HG03342 (cell line): Measurements from ENCODE around the gene EYS.

Experiments used
- ATAC-seq: cut with Tn5 transposase; IDR thresholded peaks from one replicate; pipeline ENCODE4 v1.9.1; 2021; ENCODE audit warnings: mild to moderate bottlenecking, moderate library complexity; ENCODE audit not compliant: unreplicated experiment

The EYS gene

GRCh38 chr6:64680446-64680845 is 1026.6 kb downstream of the EYS start:
- ATAC-seq: no peak

DNA sequence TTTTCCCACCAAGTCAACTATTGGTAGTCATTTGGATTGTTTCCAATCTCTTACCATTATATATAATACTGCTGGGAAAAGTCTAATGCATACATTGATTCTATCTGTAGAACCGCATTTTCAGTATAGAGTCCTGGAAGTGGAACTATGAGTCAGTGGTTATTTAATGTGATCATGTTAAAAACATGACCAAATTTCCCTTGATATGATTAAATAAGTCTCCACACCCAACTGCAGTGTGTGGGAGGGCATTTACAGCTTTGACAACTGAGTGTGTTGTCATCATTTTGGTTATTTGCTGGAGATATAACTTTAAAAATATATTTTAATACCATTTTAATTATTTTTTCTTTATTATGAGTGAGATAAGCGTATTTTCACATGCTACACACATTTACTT is 1027.6 kb downstream of the EYS start:
- ATAC-seq: no peak

DNA sequence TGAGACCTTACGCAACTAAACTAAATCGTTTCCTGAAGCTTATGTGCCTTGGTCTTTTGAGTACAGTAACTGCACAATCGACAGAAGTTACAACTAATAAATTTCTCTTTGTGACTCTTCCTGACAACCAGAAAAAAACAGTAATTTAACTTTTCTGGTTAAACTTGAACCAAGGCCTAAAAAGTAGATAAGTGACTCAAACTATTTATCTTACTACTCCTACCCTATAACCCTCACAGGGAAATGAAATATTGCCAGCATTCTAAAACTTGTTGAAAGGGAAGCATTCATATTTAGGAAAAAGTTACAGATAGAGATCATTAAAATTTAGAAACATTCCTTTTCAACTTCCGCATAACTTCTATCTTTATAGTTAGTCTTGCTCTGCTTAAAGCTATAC is 1034.4 kb downstream of the EYS start:
- ATAC-seq: no peak

DNA sequence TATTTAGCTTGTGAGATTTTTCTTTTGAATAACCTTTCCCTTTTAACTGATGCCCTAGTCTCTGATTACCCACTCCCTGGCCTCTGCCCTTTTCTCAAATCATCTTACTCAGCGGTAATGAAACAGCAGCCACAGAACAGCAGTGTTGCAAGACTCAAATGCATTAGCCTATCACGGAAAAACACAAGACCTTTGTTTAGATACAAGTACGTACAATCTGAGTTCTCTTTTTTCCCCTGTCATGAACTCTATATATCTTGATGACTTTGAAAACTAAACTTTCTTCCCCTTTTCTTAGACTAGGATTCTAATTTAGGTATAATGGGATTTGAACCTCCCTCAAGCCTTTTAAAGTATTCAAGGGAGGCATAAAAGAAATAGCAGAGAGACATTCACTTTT is 1034.9 kb downstream of the EYS start:
- no peak for ATAC-seq

DNA sequence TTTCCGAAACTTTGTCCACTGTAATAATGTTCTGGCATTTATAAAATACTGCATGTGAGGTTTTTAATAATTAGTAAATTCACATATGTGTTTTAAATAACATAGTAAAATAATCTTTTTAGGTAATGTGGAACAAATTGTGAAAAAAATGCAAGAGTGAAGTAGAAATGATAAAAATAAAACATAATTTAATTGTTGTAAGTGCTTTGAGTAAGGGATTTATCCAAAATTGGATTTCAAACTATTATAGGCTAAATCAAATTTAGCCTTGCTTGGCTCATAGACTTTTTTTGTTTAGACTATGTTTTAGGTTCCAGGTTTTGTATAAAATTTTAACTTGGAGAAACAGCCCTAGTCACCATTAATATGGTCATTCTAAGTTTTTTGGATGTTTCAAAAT is 1041.9 kb downstream of the EYS start:
- no peak for ATAC-seq

- ATAC-seq: no peak
Measured at GRCh38 chr6:64664480-64664879, 1042.5 kb downstream of the EYS start.

GRCh38 chr6:64644024-64644423 is 1063.0 kb downstream of the EYS start:
- ATAC-seq: no peak

- ATAC-seq: no peak
Measured at GRCh38 chr6:64630901-64631300, 1076.1 kb downstream of the EYS start.

- no peak for ATAC-seq
Measured at GRCh38 chr6:64622944-64623343, 1084.1 kb downstream of the EYS start.

GRCh38 chr6:64602993-64603392 is 1104.0 kb downstream of the EYS start:
- no peak for ATAC-seq

DNA sequence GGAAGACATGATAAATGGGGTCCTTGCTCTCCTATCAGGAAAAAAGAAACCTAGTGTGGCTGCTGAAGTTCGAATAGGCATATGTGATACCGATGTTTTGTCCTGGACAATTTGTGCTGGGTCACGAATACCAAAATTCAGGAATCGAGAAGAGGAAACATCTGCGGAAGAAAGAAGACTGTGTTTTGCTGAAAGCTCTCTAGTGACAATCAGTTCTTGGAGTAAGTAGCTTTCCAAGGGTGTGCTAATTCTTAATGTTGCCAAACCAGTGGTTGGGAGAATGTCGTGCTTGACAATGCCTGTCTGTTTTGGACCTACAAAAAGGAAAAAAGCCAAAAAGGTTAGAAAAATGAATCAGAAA is 1115.4 kb downstream of the EYS start:
- ATAC-seq: no peak

DNA sequence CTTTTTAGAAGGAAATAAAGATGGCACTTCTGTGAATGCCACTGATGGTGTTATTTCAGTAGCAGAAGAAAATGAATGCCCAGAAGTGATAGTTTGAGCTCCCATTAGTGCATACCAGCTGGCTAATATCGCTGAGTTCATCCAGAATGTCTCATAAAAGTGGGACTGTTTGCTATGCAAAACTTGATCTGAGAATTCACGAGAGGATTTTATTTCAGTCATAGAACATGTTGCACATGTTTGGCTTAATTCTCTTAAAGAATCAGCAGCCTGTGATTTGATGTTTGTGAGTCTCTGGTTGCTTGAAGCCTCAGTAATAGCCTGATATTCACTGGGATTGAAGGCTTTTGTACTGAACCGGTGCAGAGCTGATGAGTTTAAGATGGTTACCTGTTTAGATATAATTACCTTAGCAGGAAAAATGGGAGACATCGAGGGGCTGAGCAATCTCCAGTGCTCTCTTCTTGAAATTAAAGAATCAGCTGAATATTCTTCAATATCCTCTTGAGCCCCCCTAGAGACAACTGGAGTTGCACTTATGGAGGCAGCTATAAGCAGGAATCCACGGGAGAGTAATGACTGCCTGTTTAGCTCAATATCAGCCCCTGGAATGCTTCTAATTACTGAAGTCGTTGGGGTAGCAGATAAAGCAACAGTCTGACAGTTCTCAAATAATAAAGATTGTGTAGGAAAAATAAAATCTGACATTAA is 1115.9 kb downstream of the EYS start:
- no peak for ATAC-seq

DNA sequence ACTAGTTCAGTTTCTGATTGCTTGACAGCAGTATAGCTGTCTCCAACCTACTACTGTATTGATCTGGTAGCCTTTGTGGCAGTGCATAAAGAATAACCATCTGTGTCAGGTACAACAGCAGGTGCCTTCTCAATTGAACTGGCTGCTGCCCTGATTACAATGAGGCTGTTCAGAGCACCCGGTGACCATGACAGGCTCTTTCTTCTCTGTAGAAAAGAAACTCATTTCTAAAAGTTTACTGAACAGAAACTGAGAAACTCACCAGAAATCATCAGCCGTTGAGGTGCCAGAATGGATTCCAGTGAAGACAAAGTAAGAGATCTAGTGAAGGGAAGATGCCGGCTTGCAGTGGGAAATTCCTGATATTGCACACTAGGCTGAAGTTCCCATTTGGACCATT is 1117.1 kb downstream of the EYS start:
- ATAC-seq: no peak

DNA sequence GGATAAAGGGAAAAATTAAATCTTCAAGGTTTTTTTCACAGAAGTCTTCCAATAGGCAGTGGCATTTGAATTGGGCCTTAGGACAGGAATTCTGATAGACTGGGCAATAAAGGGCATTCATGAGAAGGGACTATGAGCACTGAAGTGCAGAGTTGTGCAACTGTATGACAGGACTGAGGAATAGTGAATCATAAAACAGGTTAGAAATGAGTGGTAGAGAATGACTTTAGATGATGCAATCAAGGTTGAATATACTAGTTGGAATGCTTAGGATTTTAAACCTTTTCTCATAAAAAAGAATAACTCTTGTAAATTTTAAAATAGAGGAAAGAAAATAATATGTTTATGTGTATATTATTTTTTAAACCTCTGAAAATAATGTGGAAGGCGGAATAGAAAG is 1126.7 kb downstream of the EYS start:
- ATAC-seq: no peak

DNA sequence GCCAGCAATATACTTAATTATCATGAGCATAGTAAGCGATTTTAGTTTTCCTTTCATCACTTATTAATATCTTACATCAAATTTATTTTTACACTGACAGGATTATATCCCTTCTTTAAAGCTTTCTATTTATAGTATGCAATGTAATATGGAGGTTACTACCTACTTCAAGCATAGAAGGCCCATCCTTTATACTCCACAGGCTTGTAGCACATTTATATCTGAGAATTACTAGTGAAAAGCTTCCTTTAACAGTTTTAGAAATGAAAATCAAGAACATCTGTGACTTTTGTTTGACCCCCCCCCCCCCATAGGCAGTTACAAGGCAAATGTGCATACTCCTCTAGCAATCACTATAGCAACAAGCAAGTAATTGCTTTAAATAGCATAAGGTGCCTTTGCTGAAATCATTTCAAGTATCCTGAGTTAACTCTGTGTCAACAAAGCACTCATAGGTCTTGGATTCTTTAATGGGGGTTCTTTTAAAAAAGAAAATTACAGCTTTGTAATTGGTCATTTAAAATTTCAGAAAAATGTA is 1153.7 kb downstream of the EYS start:
- ATAC-seq: no peak

- no peak for ATAC-seq
Measured at GRCh38 chr6:64547594-64548268, 1159.3 kb downstream of the EYS start.

DNA sequence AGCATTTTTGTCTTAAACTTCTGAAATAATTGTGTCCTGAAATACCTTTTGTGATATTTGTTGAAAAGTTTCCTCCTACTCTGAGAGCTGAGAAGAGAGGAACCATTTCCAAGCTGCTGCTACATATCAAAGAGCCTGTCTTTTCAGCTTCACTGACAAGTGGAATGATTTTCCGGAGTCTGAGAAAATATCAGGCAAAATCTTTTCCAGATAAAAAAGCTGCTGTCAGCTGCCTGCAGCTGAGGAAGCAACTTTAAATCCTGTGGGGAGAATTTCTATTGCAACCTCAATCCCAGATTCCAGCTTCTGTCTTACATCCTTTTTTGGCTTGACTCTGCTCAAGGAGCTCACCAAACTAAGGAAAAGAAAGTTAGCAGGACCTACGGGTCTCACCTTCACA is 1167.1 kb downstream of the EYS start:
- ATAC-seq: no peak

GRCh38 chr6:64538722-64539121 is 1168.3 kb downstream of the EYS start:
- ATAC-seq: no peak

DNA sequence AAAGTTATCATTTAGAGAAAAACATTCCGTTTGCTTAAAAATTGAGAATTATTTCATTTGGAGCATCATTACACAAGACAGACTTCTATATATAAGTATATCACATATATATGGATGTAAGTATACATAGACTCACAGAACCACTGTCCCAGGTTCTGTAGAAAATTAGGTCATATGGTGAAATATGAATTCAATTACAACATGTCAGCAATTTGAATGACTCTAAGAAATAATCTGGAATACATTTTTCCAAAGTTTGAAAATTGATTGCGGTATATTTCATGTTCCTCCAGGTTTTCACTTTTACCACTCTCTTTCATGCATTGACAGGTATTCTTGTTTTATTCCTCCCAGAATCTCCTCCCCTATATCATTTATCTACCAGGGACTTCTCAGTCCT is 1179.1 kb downstream of the EYS start:
- ATAC-seq: no peak

DNA sequence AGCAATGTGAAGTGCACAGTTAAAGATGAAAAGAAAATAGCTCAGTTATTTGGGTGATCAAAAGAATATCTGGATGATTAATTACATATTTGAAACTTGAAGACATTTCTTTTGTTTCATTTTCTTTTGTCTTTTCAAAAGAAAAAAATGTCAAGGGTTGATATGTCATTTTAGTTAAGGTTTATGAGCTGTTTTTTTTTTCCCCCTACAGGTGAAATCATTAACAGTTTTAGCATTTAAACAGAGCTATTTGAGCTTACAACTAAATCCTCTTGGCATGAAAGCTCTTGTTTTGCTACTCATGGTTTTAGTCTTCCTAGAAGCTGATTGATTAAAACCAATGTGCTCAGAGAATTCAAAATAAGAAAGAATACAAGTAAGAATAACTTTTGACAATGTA is 1184.2 kb downstream of the EYS start:
- ATAC-seq: no peak

DNA sequence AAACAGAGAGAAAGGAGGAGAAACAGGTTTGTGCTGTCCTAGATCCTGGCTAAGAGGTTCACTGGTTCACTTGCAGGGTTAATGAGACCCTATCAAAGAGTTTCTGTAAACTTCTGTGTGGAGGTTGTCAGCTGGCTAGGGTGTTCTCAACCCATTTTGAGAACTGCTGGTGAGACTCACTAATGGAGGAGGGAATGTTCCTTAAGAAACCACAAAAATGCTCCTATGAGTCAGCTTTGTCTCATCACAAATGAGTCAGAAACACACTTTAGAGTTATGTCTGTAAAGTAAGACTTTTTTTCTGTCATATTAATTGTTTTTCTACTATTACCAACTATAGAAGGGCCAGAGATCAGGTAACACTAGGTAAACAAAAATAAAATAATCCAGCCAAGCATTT is 1187.0 kb downstream of the EYS start:
- peak; percentile 88 for ATAC-seq

DNA sequence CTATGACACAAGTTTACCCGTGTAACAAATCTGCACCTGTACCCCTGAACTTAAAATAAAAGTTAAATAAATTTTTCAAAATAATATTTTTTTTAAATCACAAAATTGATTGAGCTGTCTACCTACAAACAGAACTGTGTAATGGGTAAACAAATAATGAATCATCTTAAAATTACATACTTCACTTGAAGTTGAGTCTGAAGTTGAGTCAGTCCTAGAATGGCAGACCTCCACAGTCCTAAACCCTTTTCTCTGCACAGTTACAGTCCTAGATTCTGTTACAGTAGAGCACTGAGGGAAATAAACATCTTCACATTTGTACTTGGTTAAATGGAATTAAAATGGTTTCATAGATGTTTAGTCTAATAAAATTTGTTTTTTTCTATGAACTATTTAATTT is 1190.6 kb downstream of the EYS start:
- ATAC-seq: no peak

GRCh38 chr6:64507661-64508060 is 1199.4 kb downstream of the EYS start:
- no peak for ATAC-seq
